Heart left ventricle (tissue), 16 donors: ENCODE data around the gene CFAP54. TPM values are rescaled to one million over a fixed set of nuclear protein-coding genes. Genes with fewer than 3 reads are reported as not detected.

Experiments used
- ATAC-seq, 4 donors: fragments of 200-7000 bp; cut with Tn5 transposase; one replicate each; pipeline ENCODE4 v1.9.1; 2020 to 2022; ENCODE audit warnings: moderate library complexity in 4 of 4, mild to moderate bottlenecking in 3 of 4, moderate number of reproducible peaks in 1 of 4
- DNase-seq, 5 donors: peaks; one replicate each; pipeline ENCODE4 v3.0.0-alpha.2; 2020
- H3K27ac ChIP-seq, 12 donors: fragments of 200-600 bp; sonication (generic) in 4 of 12; one replicate each; pipeline versions ENCODE4 v1.5.0 to v1.8.0; 2016 to 2022; ENCODE audit warnings: mild to moderate bottlenecking in 2 of 12
- H3K27me3 ChIP-seq, 9 donors: fragments of 200-600 bp; sonication (generic) in 2 of 9; one replicate each; pipeline versions ENCODE4 v1.5.1 to v1.8.0; 2016 to 2022; ENCODE audit warnings: mild to moderate bottlenecking in 3 of 9
- H3K36me3 ChIP-seq, 9 donors: fragments of 200-600 bp; sonication (generic) in 2 of 9; one replicate each; pipeline versions ENCODE4 v1.5.0 to v1.8.0; 2018 to 2022; ENCODE audit warnings: mild to moderate bottlenecking in 2 of 9
- H3K4me1 ChIP-seq, 12 donors: fragments of 200-600 bp; sonication (generic) in 4 of 12; one replicate each; pipeline versions ENCODE4 v1.5.0 to v1.8.0; 2016 to 2022; ENCODE audit warnings: mild to moderate bottlenecking in 3 of 12
- H3K4me3 ChIP-seq, 12 donors: fragments of 200-600 bp; sonication (generic) in 4 of 12; one replicate each; pipeline versions ENCODE4 v1.5.0 to v1.8.0; 2017 to 2022; ENCODE audit warnings: mild to moderate bottlenecking in 9 of 12, moderate library complexity in 4 of 12
- H3K9me3 ChIP-seq, 12 donors: fragments of 200-600 bp; sonication (generic) in 4 of 12; one replicate each; pipeline versions ENCODE4 v1.5.0 to v1.8.0; 2016 to 2022; ENCODE audit warnings: mild to moderate bottlenecking in 1 of 12
- CTCF ChIP-seq, 12 donors: fragments of 200-600 bp; sonication (generic) in 4 of 12; IDR thresholded peaks; one replicate each; pipeline versions ENCODE4 v1.5.0 to v1.8.0; 2018 to 2022; ENCODE audit warnings: antibody characterized with exemption in 12 of 12, mild to moderate bottlenecking in 5 of 12
- POLR2A ChIP-seq, 2 donors: fragments of 450-650 bp; IDR thresholded peaks; one replicate each; pipeline ENCODE4 v1.6.1; 2017; ENCODE audit warnings: antibody characterized with exemption in 2 of 2, mild to moderate bottlenecking in 2 of 2, moderate library complexity in 2 of 2
- WGBS, 4 donors: extraction: QIAGEN DNeasy Blood & Tissue Kit in 2 of 4; methylation state at CpG; one replicate each; pipeline versions ENCODE4 v1.1.5 to v1.1.7; 2013 to 2018; 5-methylcytosine and 5-hydroxymethylcytosine counted together
- intact Hi-C, 10 donors: fragments of 100-400 bp; cut with DNase I; formaldehyde crosslinking; loops; one replicate each; pipeline versions ENCODE4 v1.11.1 to v1.14.2; 2022
- polyA plus RNA-seq, 2 donors: library from polyadenylated mRNA; stranded (reverse); fragments of 200-250 nt; gene quantifications; one replicate each; pipeline ENCODE4 v1.2.3, GENCODE V29; 2013
- total RNA-seq, 9 donors: library from RNA; depleted of rRNA in 2 of 9; stranded (reverse); fragments of >200 nt in 2 of 9; fragmentation: NEBNext Ultra II Directional in 3 of 9; extraction: Animal tissue kit (Norgen Biotek cat#: 25700) in 3 of 9; gene quantifications; one replicate each; pipeline versions ENCODE4 v1.1.0 to v1.2.4, GENCODE V29; 2016 to 2023
- donor health status: ischemic (EF 13 %, LVEDD 7.1; RV severe dilation, severe dysfunction).
- donor health status: healthy with polysubstance abuse.
- donor health status: DM: no; HTN: yes; CAD: no.
- donor health status: DM: no; HTN: no; CAD: no.
- donor health status: ischemic (EF 25% LVEDD 6.9; RV normal size, moderate dysfunction).
- donor health status: ischemic (EF 25% LVEDD 5.7; RV mildly dilated, moderate dysfunction).
- donor health status: healthy.
- donor health status: DM: yes; HTN: yes; CAD: no.
- donor health status: ischemic (EF 35%, LVEDD 5.7; RV mildly dilated, moderate dysfunction).
- donor health status: nonischemic (EF 11% LVEDD 7.7; RV severe dilation, severe dysfunction).
- donor health status: DM: yes; HTN: yes; CAD: no.
- donor health status: PGD.
- donor health status: ischemic (EF 29% LVEDD 5.4; RV normal size, mild dysfunction).
- donor health status: nonischemic (EF 23%, LVEDD 6.1; RV moderate dilation, normal function).

The CFAP54 gene
- total and polyA plus RNA-seq, 11 donors = 0.07 to 0.79 (median 0.13) TPM; not detected in 1

GRCh38 chr12:96710127-96710745 lies 220.9 kb downstream of the CFAP54 start:
- Histone ChIP-seq H3K27me3 (no peaks in the 10 kb centered on the region), H3K4me1 (no peaks in the 10 kb centered on the region), H3K4me3 (no peak overlapping the region), H3K36me3 (no peaks in the 10 kb centered on the region), H3K27ac (no peak overlapping the region), H3K9me3 (no peaks in the 10 kb centered on the region)
- TF ChIP-seq POLR2A (IDR thresholded peaks at IDR 0.05) (no peak), CTCF (IDR thresholded peaks at IDR 0.05) (no peak)
- no peak for DNase-seq
- 56 to 65% (median 62%) methylated on average over 2 of the region's 2 CpGs for WGBS, 4 donors
- no peak for ATAC-seq
- intact Hi-C loops = no loop called here

- no peaks in the 10 kb centered on the region for H3K27me3 ChIP-seq
- H3K4me1 ChIP-seq = no peaks in the 10 kb centered on the region
- DNase-seq (no peak), ATAC-seq (no peak)
- intact Hi-C loops = no loop called here
- TF ChIP-seq POLR2A (IDR thresholded peaks at IDR 0.05) (no peak), CTCF (IDR thresholded peaks at IDR 0.05) (no peak)
- H3K4me3 ChIP-seq = no peak overlapping the region
- no peak overlapping the region for H3K27ac ChIP-seq
- H3K9me3 ChIP-seq = no peaks in the 10 kb centered on the region
- H3K36me3 ChIP-seq = no peaks in the 10 kb centered on the region
Measured at GRCh38 chr12:96711364-96711763, 222.0 kb downstream of the CFAP54 start.

GRCh38 chr12:96714199-96714598 lies 224.8 kb downstream of the CFAP54 start:
- no peaks in the 10 kb centered on the region for H3K9me3 ChIP-seq
- no peaks in the 10 kb centered on the region for H3K4me1 ChIP-seq
- 75 to 84% (median 82%) methylated on average over 3 of the region's 3 CpGs for WGBS, 4 donors
- no peak for ATAC-seq
- TF ChIP-seq POLR2A (IDR thresholded peaks at IDR 0.05) = no peak
- no peak for TF ChIP-seq CTCF (IDR thresholded peaks at IDR 0.05)
- intact Hi-C loops = no loop called here
- no peaks in the 10 kb centered on the region for H3K27me3 ChIP-seq
- H3K36me3 ChIP-seq = no peaks in the 10 kb centered on the region
- H3K4me3 ChIP-seq = no peak overlapping the region
- DNase-seq = no peak
- no peak overlapping the region for H3K27ac ChIP-seq

GRCh38 chr12:96719660-96720362 lies 230.4 kb downstream of the CFAP54 start:
- 55 to 64% (median 59%) methylated on average over 5 of the region's 5 CpGs for WGBS, 4 donors
- ATAC-seq = peak in 2 of 4 donors; percentile 41 to 52
- Histone ChIP-seq H3K27ac (peak overlapping the region in 4 of 12 donors; percentile 36 to 73 (median 55)), H3K36me3 (no peaks in the 10 kb centered on the region), H3K27me3 (no peaks in the 10 kb centered on the region), H3K4me1 (peaks cover 0 to 13% (median 0%) of the 10 kb centered on the region in 12 donors), H3K4me3 (peak overlapping the region in 10 of 12 donors; percentile 27 to 60 (median 46)), H3K9me3 (no peaks in the 10 kb centered on the region)
- TF ChIP-seq POLR2A (IDR thresholded peaks at IDR 0.05) (no peak), CTCF (IDR thresholded peaks at IDR 0.05) (no peak)
- intact Hi-C loops = no loop called here
- DNase-seq = no peak
